ENCODE measurements around the gene HEY2. TPM values are rescaled to one million over a fixed set of nuclear protein-coding genes. Genes with fewer than 3 reads are reported as not detected.

HEY2 gene
- total RNA-seq, 2 donors from 2014 or later: 0.09 TPM; not detected in 1

- no peak for ATAC-seq (replicated peaks)
- Mint-ChIP-seq H3K27ac (no peak overlapping the region), H3K4me1 (no peaks in the 10 kb centered on the region), H3K4me3 (no peak overlapping the region), H3K27me3 (peaks cover 35% of the 10 kb centered on the region), H3K36me3 (ENCODE audit: low read depth) (no peaks in the 10 kb centered on the region), H3K9me3 (no peaks in the 10 kb centered on the region)
Observed at GRCh38 chr6:125733516-125734300, 15.7 kb upstream of the HEY2 start.

GRCh38 chr6:125738276-125738675, 11.2 kb upstream of the HEY2 start:
- Mint-ChIP-seq H3K4me3 (no peak overlapping the region), H3K36me3 (ENCODE audit: low read depth) (no peaks in the 10 kb centered on the region), H3K27ac (no peak overlapping the region), H3K4me1 (no peaks in the 10 kb centered on the region), H3K27me3 (peaks cover 28% of the 10 kb centered on the region), H3K9me3 (no peaks in the 10 kb centered on the region)
- no peak for ATAC-seq (replicated peaks)

GRCh38 chr6:125739364-125739763, 10.1 kb upstream of the HEY2 start:
- Mint-ChIP-seq H3K4me3 (no peak overlapping the region), H3K36me3 (ENCODE audit: low read depth) (no peaks in the 10 kb centered on the region), H3K4me1 (no peaks in the 10 kb centered on the region), H3K27me3 (peaks cover 23% of the 10 kb centered on the region), H3K9me3 (no peaks in the 10 kb centered on the region), H3K27ac (no peak overlapping the region)
- no peak for ATAC-seq (replicated peaks)

DNA sequence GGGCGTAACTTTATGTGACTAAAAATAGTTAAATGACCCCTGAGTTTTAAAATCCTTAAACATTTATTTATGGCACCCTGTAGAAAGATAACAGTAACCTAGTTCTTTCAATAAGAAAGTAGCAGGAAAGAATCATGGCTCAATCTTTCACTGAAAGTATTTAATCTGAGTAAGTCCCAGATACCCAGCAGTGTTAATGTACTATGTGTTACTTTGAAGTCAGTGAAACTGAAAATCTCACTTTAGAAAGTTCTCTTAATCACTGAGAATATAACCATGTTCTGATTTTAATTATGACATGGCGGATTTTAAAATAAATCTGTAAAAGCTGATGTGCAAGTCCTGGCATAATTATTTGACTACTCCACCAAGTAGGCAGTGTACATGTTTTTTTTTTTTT, 8.1 kb upstream of the HEY2 start:
- Mint-ChIP-seq H3K4me1 (peaks cover under 1% of the 10 kb centered on the region), H3K27ac (no peak overlapping the region), H3K27me3 (peaks cover 25% of the 10 kb centered on the region), H3K4me3 (no peak overlapping the region), H3K9me3 (no peaks in the 10 kb centered on the region), H3K36me3 (ENCODE audit: low read depth) (no peaks in the 10 kb centered on the region)
- peak; percentile 50 for ATAC-seq (replicated peaks)

DNA sequence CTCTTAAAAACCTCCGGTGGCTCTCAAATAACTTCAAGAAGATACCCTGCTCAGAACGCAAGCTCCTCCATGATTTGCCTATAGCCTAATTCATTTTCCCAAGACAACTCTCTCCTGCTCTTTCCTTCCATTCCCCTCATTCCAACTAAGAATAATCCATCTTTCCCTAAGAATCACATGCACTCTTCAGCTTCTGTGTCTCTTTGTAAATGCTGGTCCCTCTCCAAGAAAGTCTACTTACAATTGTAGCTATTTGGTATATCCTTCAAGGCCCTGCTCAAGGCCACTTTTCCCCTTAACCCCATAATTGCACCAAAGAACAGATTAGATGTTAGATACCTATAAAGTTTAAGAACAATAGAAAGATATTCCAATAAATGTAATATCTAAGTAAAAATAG, 7.4 kb upstream of the HEY2 start:
- Mint-ChIP-seq H3K27me3 (peaks cover 28% of the 10 kb centered on the region), H3K4me1 (peaks cover 8% of the 10 kb centered on the region), H3K9me3 (no peaks in the 10 kb centered on the region), H3K36me3 (ENCODE audit: low read depth) (no peaks in the 10 kb centered on the region), H3K4me3 (no peak overlapping the region), H3K27ac (no peak overlapping the region)
- no peak for ATAC-seq (replicated peaks)

GRCh38 chr6:125742464-125743120, 6.8 kb upstream of the HEY2 start:
- H3K4me3 Mint-ChIP-seq: no peak overlapping the region
- no peaks in the 10 kb centered on the region for H3K36me3 Mint-ChIP-seq (ENCODE audit: low read depth)
- H3K4me1 Mint-ChIP-seq: peaks cover 8% of the 10 kb centered on the region
- peaks cover 23% of the 10 kb centered on the region for H3K27me3 Mint-ChIP-seq
- H3K27ac Mint-ChIP-seq: no peak overlapping the region
- H3K9me3 Mint-ChIP-seq: no peaks in the 10 kb centered on the region
- ATAC-seq (replicated peaks): no peak

GRCh38 chr6:125743604-125744003, 5.8 kb upstream of the HEY2 start:
- peaks cover 20% of the 10 kb centered on the region for H3K27me3 Mint-ChIP-seq

GRCh38 chr6:125745281-125746018, 4.0 kb upstream of the HEY2 start:
- Mint-ChIP-seq H3K27ac (no peak overlapping the region), H3K27me3 (peaks cover 25% of the 10 kb centered on the region), H3K4me3 (peak overlapping the region; percentile 86), H3K36me3 (ENCODE audit: low read depth) (peaks cover 6% of the 10 kb centered on the region), H3K9me3 (no peaks in the 10 kb centered on the region), H3K4me1 (peaks cover 17% of the 10 kb centered on the region)
- ATAC-seq (replicated peaks): no peak

More at GRCh38 chr6:125743604-125744003, 5.8 kb upstream of the HEY2 start:
- Mint-ChIP-seq H3K4me3 (no peak overlapping the region), H3K9me3 (no peaks in the 10 kb centered on the region), H3K27ac (no peak overlapping the region), H3K4me1 (peaks cover 8% of the 10 kb centered on the region), H3K36me3 (ENCODE audit: low read depth) (no peaks in the 10 kb centered on the region)
- no peak for ATAC-seq (replicated peaks)

GRCh38 chr6:125746019-125746414, 3.4 kb upstream of the HEY2 start:
- Mint-ChIP-seq H3K4me3 (peak overlapping the region; percentile 86), H3K4me1 (peaks cover 21% of the 10 kb centered on the region), H3K9me3 (no peaks in the 10 kb centered on the region), H3K36me3 (ENCODE audit: low read depth) (peaks cover 6% of the 10 kb centered on the region), H3K27ac (no peak overlapping the region), H3K27me3 (peaks cover 29% of the 10 kb centered on the region)
- ATAC-seq (replicated peaks): no peak

DNA sequence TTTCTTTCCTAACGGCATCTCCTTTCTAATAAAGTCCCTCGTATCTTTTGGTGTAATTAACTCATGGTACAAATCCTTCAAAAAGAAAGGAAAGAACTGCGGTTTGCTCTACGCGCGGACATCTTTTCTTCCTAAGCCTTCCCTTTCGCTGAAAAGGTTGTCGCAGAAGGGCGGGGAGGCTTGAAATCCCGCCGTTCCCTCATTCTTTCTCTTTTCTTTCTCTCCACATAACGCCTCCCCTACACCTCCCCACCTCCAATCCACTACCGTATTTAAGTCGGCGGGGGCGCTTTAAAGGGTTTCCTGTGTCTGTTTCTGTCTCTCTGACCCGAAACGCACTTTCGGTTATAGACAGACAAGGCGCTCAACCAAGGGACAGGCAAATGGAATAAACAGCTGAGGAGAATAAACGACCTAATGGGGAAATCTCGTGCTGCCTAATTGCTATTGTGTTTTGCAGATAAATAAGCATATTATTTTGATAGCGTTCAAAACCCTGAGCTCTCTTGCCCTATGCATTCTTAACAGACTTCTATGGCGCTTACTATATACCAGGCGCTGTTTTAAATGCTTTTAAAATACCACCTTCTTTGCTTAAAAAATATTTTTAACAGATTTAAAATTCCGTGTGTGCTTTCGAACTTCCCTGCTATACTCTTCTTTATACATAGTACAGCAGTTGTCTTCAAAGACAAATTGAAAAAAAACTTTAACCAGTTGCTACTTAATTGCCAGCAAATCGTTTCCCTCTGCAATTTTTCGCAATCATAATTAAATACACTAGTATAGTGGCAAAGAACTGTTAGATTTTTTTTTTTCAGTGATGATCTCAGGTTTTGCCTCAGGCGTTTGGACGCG, 2.5 kb upstream of the HEY2 start:
- Mint-ChIP-seq H3K4me1 (peaks cover 21% of the 10 kb centered on the region), H3K36me3 (ENCODE audit: low read depth) (peaks cover 6% of the 10 kb centered on the region), H3K27ac (peak overlapping the region; percentile 6), H3K4me3 (peak overlapping the region; percentile 86), H3K27me3 (peaks cover 37% of the 10 kb centered on the region), H3K9me3 (no peaks in the 10 kb centered on the region)
- peak; percentile 68 for ATAC-seq (replicated peaks)

DNA sequence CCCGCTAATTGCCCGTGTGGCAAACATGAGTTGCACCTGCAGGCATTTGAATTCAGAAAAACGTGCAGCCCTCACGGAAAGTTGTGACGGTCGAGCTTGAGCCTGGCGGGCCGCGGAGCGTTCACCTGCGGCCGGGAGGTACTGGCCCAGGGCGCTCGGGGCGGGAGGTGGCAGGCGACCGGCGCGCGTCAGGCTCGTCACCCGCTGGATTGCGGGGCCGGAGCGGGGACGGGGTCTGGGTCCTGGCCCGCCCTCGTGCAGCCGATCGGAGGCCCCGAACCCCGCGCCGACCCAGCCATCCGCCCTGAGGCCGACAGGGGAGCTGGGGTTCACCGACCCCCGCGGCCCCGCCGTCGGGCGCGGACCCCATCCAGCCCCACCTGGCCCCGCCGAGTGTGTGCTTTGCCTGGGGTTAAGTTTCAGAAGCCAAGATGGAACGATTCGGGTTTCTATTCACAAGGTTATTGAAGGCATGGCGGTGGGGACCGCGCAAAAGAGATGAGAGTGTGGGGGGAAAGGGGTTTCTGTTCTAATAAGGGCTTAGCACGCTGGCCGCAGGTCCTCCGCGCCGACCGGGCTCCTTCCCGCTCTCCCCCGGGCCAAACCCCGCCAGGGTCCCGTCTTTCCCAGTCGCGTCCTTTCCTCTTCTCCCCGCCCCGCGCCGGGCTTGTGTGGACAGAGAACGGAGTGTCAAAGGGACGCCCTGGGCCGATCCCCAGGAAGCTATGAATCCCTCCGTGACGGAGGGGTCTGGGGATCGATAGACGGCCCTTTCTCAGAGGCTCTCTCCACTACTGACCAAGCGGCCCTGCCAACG, 1.6 kb upstream of the HEY2 start:
- ATAC-seq (replicated peaks): no peak
- Mint-ChIP-seq H3K36me3 (ENCODE audit: low read depth) (peaks cover 6% of the 10 kb centered on the region), H3K27me3 (peaks cover 39% of the 10 kb centered on the region), H3K4me1 (peaks cover 21% of the 10 kb centered on the region), H3K4me3 (peak overlapping the region; percentile 86), H3K27ac (no peak overlapping the region), H3K9me3 (no peaks in the 10 kb centered on the region)

DNA sequence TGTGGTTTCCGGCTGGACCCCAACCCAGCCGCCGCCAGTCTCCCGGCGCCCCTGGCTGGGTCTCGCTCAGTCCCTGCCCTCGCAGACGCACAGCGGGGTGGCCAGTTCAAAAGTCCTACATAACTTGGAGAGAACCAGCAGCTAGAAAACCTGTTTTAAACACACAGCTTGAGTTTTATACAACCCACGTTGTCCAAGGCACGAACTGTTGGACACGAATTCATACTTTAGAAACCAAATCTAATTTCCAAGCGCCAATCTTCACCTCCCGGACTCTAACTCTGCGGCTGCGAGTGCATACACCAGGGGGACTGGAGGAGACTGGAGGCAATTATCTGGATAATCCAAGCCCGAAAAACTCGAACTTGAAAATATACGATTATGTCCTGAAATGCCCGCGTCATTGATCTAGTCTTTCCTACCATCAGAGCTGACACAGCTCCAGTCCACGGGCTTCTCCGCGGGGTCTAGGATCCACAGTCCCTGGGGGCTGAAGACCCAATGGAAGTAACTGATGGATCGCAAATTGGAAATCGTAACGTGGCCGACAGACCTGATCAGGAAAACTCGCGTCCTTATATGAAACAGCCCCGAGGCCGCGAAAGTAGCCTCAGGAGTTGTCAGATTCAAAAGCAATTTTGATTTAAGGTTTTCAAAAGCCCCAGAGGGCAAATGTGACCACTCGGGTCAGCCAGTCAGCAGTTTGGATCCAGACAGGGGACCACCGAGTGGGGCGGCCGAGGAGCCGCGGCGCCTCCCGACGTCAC, 843 bp upstream of the HEY2 start:
- no peak overlapping the region for H3K27ac Mint-ChIP-seq
- H3K4me3 Mint-ChIP-seq: peak overlapping the region; percentile 86

More for the DNA sequence above, 843 bp upstream of the HEY2 start:
- ATAC-seq (replicated peaks): no peak
- Mint-ChIP-seq H3K4me1 (peaks cover 21% of the 10 kb centered on the region), H3K27me3 (peaks cover 40% of the 10 kb centered on the region), H3K36me3 (ENCODE audit: low read depth) (peaks cover 6% of the 10 kb centered on the region), H3K9me3 (no peaks in the 10 kb centered on the region)
